DOHH2 (cell line): ENCODE data around the gene TULP4.
A peak's percentile ranks its signal among the peaks of the same experiment; 100 is the strongest.

Experiments used
- CTCF ChIP-seq: fragments of 200-600 bp; sonication (generic); IDR thresholded peaks from one replicate; pipeline ENCODE4 v1.5.1; 2014; ENCODE audit warnings: antibody characterized with exemption, mild to moderate bottlenecking, low read depth, low read length; ENCODE audit not compliant: poor library complexity, severe bottlenecking
- EZH2phosphoT487 ChIP-seq: fragments of 200-600 bp; sonication (generic); IDR thresholded peaks from 2 replicates; pipeline ENCODE4 v1.6.1; 2017; ENCODE audit warnings: borderline replicate concordance, mild to moderate bottlenecking, antibody characterized with exemption, low read length, moderate library complexity, mixed read lengths

- TF ChIP-seq CTCF = peak; percentile 17
- no peak for TF ChIP-seq EZH2phosphoT487
These were observed 28.8 kb upstream of the TULP4 start for GRCh38 chr6:158283304-158283980.
